DMS79 (cell line): ENCODE data around the gene URI1.
"Not testable (repeated sequence)": the region's sequence is repeated elsewhere in the genome, so short reads cannot be mapped to it uniquely, and the experiment has no call there.

Source experiments
- DNase-seq: peaks from one replicate; lab custom pipeline; 2025; lab: John Stamatoyannopoulos, UW

URI1 gene, protein sequence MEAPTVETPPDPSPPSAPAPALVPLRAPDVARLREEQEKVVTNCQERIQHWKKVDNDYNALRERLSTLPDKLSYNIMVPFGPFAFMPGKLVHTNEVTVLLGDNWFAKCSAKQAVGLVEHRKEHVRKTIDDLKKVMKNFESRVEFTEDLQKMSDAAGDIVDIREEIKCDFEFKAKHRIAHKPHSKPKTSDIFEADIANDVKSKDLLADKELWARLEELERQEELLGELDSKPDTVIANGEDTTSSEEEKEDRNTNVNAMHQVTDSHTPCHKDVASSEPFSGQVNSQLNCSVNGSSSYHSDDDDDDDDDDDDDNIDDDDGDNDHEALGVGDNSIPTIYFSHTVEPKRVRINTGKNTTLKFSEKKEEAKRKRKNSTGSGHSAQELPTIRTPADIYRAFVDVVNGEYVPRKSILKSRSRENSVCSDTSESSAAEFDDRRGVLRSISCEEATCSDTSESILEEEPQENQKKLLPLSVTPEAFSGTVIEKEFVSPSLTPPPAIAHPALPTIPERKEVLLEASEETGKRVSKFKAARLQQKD

DNA sequence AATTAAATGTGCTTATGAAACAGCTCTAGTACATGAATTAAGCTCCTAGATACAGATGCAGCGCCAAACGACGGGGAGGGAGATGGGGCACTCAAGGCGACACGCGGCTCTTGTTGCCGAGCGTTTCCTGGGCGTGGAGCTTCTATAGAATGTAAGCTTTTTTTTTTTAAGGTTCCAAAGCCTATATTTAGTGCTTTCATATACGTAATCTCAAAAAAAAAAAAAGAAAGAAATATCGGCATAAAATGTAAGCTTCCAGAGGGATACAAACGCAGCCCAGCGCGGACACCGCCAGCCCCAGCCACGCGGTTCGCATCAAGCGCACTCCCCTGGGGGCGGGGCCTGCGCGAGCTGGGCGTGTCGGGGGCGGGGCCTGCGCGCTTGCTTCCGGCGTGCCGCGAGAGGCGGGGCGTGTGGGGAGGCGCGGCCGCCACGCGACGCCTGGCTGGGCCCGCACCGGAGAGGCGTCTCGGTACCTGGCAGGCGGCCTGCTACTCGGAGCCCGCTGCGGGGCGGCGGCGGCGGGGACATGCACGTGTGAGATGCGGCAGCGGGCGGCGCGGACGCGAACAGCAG, at the start of gene URI1:
URI1 (plus strand) TSS at position 412 of the 576 bp plus-strand sequence. CDS start 309 bp downstream, outside the sequence.
- peak; percentile 54 for DNase-seq

DNA sequence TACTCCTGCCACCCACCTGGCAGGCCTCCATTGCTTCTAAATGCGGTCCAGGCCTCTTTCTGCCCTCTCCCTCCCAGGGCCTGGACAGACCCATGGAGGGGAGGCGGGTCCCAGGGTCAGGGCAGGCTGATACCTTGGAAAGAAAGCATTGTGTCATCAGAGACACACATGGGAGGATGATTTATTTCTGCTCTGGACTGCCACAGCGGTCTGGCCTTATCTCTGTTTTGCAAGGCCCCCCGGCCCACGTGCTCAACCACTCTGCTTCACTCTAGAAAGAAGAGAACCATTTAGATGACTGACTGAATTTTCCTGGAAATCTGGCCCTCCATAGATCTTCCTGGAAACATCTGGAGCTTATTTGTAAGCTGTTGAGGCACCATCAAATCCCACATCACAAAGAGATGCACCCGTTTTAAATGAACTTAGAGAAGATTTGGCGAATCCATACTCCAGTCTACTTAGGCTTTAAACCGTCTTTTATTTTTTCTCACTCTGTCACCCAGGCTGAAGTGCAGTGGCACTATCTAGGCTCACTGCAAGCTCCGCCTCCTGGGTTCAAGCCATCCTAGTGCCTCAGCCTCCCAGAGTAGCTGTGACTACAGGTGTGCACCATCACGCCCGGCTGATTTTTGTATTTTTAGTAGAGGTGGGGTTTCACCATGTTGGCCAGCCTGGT, 48.3 kb upstream of the URI1 start:
- no peak for DNase-seq

DNA sequence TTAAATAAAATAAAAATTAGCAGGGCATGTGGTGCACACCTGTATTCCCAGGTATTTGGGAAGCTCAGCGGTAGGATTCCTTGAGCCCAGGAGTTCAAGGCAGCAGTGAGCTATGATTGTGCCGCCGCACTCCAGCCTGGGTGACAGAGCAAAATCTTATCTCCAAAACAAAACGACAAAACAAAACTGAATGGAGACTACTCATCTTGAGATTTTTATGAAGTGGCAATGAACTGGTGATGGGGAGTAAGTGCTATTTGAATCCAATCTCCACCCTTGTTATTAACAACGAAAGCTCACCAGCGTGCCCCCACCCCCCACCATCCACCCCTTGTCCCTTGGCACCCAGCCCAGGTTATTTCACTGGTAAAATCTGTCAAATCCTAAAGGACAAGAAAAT, 45.2 kb upstream of the URI1 start:
- DNase-seq = peak; percentile 81

DNA sequence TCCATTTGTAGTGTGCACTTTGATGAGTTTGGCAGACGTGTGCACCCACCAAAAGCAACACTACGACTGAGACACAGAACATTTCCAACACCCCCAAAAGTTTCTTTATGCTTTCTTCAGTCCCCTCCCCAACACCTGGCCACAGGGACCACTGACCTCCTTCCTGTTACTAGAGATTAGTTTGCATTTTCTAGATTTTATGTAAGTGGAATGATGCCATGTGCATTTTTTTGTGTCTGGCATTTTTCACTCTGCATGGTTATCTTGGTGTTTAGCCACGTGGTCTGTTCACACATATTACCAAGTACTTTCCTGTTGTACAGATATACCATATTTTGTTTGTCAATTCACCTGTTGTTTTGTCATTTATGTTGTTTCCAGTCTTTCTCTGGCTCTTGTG, 44.6 kb upstream of the URI1 start:
- DNase-seq = no peak

DNA sequence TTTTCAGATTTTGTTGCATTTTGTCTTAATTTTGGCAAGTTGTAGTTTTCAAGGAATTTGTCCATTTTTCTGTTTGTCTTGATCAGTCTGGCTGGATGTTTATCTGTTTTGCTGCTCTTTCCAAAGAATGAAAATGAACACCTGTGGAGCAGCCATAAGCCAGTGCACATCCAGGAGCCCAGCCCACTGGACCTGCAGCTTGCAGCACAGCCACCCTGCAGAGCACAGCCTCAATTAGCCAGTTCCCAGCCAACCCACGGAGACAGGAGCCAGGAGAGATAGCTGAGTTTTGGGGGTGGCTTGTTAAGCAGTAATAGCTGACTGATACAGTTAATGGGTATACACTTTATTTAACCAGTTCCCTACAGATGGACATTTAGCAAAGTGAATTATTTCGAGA, 38.0 kb upstream of the URI1 start:
- no peak for DNase-seq

DNA sequence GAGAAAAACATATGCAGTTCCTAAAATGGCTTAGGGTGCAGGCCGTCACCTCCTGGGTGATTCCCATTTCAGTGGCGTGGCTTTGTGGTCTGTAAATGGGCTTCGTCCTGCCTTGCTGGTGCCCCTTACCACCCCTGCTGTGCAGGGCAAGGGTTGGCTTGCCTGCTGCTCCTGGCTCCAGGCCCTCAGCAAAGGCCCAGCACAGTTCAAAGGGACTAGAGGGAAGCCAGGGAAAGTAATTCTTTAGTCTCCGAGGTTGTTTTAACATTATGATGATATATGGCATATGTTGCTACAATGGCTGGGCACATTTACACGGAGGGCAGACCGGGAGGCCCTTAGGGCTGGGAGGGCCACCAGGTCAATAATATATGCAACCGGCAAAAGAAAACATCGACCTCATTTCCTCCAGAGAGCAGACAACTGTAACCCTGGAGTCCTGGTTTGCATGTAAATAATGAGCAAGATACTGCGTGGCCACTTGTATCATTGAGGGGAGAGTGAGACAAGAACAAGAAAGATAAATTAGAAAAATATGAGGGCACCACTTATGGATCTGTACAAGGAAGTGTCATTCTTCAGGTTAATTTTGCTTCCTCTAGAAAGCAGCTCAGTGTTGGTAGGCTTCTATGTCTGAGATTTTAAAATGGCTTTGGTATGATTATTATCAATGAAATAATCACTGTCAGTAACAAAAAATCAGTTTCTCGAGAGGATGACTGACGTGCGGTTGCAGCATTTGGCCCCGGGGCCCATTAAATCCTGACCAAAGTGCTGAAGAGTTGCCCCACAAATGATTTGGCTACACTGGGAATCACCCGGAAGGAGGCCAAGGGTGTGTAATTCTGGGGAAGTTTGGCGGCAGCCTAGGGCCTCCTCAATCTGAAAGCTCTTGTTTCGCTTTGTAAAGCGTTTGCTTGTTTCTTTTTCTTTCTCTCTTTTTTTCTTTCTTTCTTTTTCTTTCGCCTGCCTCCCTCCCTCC, 32.8 kb upstream of the URI1 start:
- no peak for DNase-seq

DNA sequence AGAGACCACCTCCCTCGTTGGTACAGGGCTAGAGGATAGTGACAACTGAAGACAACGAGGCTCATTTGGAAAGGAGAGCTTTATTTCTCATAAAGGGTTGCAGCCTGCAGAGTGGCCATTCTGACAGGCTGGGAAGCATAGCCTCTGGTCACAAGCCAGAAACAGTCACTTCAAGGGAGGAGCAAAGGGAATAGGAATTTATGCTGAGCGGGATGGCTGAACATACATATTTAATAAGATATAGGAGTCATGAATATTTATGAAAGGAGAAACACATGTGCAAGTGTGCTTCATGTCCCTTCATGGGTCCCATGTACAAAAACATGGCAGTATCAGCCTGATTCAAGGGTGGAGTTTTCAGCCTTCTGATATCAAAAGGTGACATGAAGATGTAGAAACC, 27.1 kb upstream of the URI1 start:
- no peak for DNase-seq

DNA sequence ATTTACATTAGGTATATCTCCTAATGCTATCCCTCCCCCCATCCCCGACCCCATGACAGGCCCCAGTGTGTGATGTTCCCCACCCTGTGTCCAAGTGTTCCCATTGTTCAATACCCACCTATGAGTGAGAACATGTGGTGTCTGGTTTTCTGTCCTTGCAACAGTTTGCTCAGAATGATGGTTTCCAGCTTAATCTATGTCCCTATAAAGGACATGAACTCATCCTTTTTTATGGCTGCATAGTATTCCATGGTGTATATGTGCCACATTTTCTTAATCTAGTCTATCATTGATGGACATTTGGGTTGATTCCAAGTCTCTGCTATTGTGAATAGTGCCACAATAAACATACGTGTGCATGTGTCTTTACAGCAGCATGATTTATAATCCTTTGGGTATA, 26.2 kb upstream of the URI1 start:
- DNase-seq = not testable (repeated sequence)

DNA sequence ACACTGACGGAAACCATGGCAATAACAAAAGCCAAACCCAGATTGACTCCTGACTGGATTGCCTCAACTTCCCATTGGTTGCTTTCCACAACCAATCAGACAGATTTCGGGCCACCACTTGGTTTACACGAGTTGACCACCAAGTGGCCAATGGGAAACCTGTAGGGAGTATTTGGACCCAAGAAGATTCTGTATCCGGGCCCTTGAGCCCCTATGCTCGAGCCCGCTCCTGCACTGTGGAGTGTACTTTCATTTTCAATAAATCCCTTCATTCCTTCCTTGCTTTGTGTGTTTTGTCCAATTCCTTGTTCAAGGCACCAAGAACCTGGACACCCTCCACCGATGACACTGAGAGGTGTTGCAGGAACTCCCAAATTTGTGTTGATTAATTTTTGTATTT, 24.1 kb upstream of the URI1 start:
- no peak for DNase-seq

DNA sequence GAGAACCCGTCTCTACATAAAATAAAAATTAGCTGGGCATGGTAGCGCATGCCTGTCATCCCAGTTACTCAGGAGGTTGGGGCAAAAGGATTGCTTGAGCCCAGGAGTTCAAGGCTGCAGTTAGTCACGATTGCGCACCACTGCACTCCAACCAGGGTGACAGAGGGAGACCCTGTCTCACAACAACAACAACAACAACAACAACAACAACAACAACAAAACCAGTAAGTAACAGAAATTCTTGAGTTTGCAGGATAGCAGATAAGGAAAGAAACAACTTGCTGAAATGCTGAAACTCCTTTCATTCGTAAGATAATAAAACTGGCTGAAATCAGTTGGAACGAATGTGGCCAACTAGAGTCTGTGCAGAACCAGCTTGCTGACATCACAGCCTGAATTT, 23.1 kb upstream of the URI1 start:
- no peak for DNase-seq

DNA sequence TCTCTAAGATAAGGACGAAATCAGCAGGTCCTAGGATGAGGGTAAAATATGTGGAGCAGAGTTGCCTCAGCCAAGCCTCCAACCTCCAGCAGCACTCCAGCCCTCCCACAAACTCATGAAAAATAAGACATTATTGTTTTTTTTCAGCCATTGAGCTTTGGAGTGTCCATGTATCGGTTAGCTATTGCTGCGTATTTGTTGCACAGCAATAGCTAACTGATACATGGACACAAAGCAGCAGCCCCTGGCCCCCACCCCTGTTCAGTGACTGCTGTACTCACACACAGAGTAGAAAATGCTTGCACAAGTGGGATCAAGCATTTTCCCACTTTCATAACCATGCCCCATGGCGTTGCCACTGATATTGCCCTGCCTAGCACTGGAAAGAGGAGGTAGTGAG, 19.1 kb upstream of the URI1 start:
- no peak for DNase-seq

DNA sequence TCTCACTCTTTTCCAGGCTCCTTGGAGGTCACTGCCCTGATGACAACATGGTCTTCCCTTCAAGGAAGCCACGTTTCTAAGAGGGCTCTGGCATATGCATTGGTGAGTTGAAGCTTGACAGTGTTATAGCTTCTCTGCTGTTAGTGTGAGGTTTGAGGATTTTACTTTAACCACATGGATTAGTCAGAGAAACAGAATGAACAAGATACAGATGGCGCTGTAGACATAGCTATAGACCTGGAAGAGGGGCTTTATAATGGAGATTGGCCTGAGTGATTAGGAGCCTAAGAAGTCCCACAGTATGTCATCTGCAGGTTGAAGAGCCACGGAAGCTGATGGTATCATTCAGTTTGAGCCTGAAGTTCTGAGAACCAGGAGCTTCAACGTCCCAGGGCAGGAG, 18.4 kb upstream of the URI1 start:
- no peak for DNase-seq

DNA sequence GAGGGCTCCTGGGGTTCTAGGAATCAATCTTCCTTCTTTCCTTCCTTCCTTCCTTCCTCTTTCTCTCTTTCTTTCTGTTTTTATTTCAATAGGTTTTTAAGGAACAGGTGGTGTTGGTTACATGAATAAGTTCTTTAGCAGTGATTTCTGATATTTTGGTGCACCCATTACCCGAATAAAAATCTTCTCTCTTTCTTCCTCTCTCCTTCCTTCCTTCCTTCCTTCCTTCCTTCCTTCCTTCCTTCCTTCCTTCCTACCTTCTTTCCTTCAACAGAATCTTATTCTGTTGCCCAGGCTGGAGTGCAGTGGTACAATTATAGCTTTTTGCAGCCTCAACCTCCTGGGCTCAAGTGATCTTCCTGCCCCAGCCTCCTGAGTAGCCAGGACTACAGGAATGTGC, 16.0 kb upstream of the URI1 start:
- no peak for DNase-seq

DNA sequence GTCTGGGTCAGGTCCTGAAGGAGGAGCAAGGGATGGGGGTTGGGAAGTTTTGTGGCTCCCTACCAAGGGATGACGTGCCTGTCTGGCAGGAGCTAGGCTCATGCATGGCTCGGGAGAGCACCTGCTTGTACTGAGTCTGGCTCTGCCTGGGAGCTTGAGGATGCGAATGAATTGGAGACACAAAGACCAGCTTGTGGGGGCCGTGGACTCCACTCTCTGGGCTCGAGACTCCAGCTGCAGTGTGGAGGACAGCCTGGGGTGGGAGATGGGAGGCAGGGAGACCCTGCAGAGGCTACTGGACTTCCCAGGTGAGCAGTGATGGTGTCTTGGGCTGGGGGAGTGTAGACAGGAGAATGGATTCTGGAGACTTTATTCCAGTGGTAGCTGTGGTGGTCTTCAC, 15.2 kb upstream of the URI1 start:
- no peak for DNase-seq

DNA sequence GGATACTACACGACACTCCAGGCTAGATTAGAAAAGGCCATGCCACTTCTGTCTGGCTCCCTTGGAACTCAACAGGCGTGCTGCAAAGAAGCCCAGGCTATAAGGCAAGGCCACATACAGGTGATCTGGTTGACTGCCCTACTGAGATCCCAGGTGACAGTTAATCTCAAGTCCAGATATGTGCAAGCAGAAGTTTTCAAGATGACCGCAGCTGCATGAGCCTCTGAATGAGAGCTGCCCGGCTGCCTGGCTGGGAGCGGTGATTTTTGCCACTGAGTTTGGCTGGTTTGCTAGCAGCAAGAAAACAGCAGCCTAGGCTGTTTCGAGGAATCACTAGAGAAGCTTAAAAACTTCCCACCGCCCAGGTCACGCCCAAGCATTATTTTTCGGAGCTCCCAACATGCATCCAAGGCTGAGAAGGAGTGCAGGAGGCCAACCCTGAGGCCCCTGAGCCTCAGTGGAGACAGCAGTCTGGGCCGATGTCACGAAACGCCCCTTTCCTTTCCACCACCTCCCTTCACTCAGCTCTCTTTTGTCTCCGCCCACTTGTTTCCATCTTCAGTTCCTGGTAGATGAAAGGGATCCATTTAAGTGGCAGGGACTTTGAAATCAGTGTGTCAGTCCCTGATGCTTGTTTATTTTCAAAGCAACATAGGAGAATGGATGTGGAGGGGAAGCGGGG, 14.0 kb upstream of the URI1 start:
- no peak for DNase-seq

DNA sequence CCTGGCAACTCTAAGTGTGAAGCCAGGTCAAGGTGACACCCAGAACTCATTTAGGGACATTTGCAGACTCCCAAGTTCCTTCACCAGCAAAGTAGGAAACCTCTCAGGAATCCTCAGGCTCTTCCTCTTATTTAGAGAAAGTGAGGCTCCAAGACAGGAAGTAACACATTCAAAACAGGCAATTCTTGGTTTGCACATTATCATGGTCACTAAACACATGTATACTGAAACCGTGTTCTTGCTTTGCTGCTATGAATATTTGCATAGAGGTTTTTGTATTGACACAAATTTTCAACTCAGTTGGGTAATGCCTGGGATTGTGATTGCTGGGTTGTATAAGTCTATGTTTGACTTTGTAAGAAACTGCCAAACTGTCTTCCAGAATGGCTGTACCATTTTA, 13.2 kb upstream of the URI1 start:
- no peak for DNase-seq

DNA sequence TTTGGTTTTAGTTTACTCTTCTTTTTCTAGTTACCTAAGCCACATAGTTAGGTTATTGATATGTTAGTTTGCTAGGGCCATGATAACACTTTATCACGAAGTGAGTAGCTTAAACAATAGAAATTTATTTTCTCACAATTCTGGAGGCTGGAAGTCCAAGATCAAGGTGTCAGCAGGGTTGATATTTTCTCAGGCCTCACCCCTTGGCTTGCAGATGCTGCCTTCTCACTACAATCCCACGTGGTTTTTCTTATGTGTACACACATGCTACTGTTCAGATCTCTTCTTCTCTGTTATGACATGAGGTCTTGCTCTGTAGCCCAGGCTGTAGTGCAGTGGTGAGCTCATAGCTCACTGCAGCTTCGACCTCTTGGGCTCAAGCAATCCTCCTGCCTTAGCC, 7.8 kb upstream of the URI1 start:
- no peak for DNase-seq

DNA sequence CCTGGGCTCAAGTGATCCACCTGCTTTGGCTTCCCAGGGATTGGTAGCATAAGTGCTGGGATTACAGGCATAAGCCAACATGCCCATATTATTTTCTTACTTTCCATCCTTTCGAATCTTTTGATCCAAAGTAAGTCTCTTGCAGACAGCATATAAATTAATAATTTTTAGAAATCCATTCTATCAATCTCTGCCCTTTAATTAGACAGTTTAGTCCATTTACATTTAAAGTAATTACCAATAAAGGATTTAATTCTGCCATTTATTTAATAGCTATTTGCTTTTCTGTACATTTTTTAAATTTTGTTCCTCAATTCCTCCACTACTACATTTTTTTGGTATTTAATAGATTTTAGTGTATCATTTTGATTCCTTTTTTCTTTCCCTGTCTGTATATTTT, 7.3 kb upstream of the URI1 start:
- DNase-seq = no peak

DNA sequence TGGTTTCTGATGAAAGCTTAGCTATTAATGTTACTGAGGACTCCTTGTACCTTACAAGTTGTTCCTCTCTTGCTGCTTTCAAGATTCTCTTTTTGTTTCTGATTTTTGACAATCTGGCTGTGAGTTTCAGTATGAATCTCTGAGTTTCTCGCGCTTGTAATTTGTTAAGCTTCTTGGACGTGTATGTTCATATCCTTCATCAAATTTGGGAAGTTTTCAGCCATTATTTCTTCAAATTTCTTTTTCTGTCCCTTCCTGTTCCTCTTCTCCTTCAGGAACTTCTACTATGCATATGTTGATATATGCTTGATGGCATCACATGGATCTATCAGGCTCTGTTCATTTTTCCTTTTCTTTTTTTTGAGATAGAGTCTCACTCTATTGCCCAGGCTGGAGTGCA, 5.6 kb upstream of the URI1 start:
- DNase-seq = no peak

DNA sequence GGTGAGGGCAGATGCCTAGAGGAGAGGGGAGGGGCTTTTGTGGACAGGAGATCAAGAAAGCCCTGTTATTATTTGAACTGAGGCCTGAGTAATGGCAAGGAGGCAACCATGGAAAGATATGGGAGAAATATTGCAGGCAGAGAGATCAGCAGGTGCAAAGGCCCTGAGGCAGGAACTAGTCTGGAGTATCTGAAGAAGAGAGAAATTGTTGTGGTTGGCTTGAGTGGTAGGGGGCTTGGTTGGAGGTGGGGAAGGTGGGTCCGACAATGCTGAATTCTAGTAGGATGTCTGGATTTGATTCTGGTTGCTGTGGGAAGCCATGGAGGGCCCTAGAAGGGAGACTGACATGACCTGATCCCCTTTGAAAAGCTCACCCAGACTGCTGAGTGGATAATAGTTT, 2.4 kb upstream of the URI1 start:
- no peak for DNase-seq

DNA sequence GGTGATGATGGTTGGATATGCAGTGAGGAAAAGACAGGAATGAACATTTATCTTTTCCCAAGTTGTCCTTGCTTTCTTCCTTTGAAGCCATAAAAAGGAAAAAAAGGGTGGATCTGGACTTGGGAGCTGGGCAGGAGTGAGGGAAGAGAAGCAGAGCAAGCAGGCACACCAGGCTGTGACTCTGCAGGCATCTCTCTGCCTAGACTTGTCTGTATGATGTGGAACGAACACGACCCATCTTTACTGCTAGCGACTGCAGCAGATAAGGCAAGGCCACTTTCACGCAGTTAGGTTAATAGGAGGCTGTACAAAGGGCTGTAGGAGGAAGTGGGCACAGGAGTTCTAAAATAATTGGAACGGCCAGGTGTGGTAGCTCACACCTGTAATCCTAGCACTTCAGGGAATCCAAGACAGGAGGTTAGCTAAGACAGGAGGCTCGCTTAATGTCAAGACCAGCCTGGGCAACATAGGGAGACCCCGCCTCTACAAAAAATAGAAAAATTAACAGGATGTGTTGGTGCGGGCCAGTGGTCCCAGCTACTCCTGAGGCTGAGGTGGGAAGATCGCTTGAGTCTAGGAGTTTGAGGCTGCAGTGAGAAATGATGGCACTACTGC, 961 bp upstream of the URI1 start:
- no peak for DNase-seq
